WTC11 (cell line): Measurements from ENCODE around the gene MPP1. TPM values are rescaled to one million over a fixed set of nuclear protein-coding genes. Genes with fewer than 3 reads are reported as not detected.
A peak's percentile ranks its signal among the peaks of the same experiment; 100 is the strongest.
"Not testable (repeated sequence)": the region's sequence is repeated elsewhere in the genome, so short reads cannot be mapped to it uniquely, and the experiment has no call there.

Experiments used
- ATAC-seq: fragments of 200-7000 bp; cut with Tn5 transposase; 2 replicates; pipeline ENCODE4 v1.10.0; 2021; ENCODE audit warnings: mild to moderate bottlenecking, moderate library complexity
- CTCF ChIA-PET: fragments of 300-600 bp; sonication (Branson Sonifier 250); formaldehyde crosslinking; loops from one replicate; lab custom pipeline; 2021; ENCODE audit warnings: antibody characterized with exemption; lab: Charles Lee
- POLR2A ChIA-PET: fragments of 350-600 bp; sonication (Branson Sonifier 250); formaldehyde crosslinking; loops from one replicate; lab custom pipeline; 2021; ENCODE audit warnings: antibody characterized with exemption; lab: Charles Lee
- DNase-seq: peaks from one replicate; pipeline ENCODE4 v3.0.0; 2021; ENCODE audit warnings: low spot score
- H3K27ac Mint-ChIP-seq: 2 replicates; pipeline ENCODE4 v1.8.0; 2021; ENCODE audit warnings: mixed read lengths
- H3K27me3 Mint-ChIP-seq: 2 replicates; pipeline ENCODE4 v1.8.0; 2021; ENCODE audit warnings: low read depth, mild to moderate bottlenecking, moderate library complexity, mixed read lengths
- H3K36me3 Mint-ChIP-seq: 2 replicates; pipeline ENCODE4 v1.8.0; 2021; ENCODE audit warnings: mixed read lengths
- H3K4me1 Mint-ChIP-seq: 2 replicates; pipeline ENCODE4 v1.8.0; 2022; ENCODE audit warnings: mixed read lengths
- H3K4me3 Mint-ChIP-seq: 2 replicates; pipeline ENCODE4 v1.8.0; 2021; ENCODE audit warnings: mild to moderate bottlenecking, moderate library complexity, mixed read lengths
- H3K9me3 Mint-ChIP-seq: 2 replicates; pipeline ENCODE4 v1.8.0; 2021; ENCODE audit warnings: mixed read lengths
- ELF4 ChIP-seq: sonication (generic); formaldehyde crosslinking; IDR thresholded peaks from 2 replicates; pipeline ENCODE4 v1.8.1; 2022; ENCODE audit warnings: low read depth, mild to moderate bottlenecking, moderate library complexity, missing genetic modification reagents
- ERG ChIP-seq: fragments of 250-450 bp; sonication (Bioruptor Pico); IDR thresholded peaks from 2 replicates; pipeline ENCODE4 v1.8.0; 2021; ENCODE audit warnings: mild to moderate bottlenecking
- FOXP4 ChIP-seq: sonication (generic); formaldehyde crosslinking; IDR thresholded peaks from 2 replicates; pipeline ENCODE4 v1.8.0; 2022; ENCODE audit warnings: mild to moderate bottlenecking, missing genetic modification reagents
- GRHL2 ChIP-seq: fragments of 250-450 bp; sonication (Bioruptor Pico); IDR thresholded peaks from 2 replicates; pipeline ENCODE4 v1.8.0; 2022; ENCODE audit warnings: mild to moderate bottlenecking, moderate library complexity; ENCODE audit not compliant: insufficient replicate concordance, severe bottlenecking
- HMGA2 ChIP-seq: fragments of 250-450 bp; sonication (Bioruptor Pico); IDR thresholded peaks from 2 replicates; pipeline ENCODE4 v1.4.0; 2021; ENCODE audit warnings: mild to moderate bottlenecking, moderate library complexity
- JAZF1 ChIP-seq: fragments of 250-450 bp; sonication (Bioruptor Pico); IDR thresholded peaks from 2 replicates; pipeline ENCODE4 v1.9.0; 2021; ENCODE audit warnings: moderate library complexity, mild to moderate bottlenecking, inconsistent platforms
- NFE2L1 ChIP-seq: sonication (generic); formaldehyde crosslinking; IDR thresholded peaks from 2 replicates; pipeline ENCODE4 v1.8.1; 2023; ENCODE audit warnings: missing genetic modification reagents
- NR1H2 ChIP-seq: sonication (generic); formaldehyde crosslinking; IDR thresholded peaks from 2 replicates; pipeline ENCODE4 v1.9.0; 2021; ENCODE audit warnings: mild to moderate bottlenecking, moderate library complexity, missing genetic modification reagents
- SOX15 ChIP-seq: fragments of 250-450 bp; sonication (Bioruptor Pico); IDR thresholded peaks from 2 replicates; pipeline ENCODE4 v1.9.0; 2021; ENCODE audit warnings: mild to moderate bottlenecking
- TP53 ChIP-seq: sonication (generic); formaldehyde crosslinking; IDR thresholded peaks from 2 replicates; pipeline ENCODE4 v1.8.1; 2023; ENCODE audit warnings: mild to moderate bottlenecking, missing genetic modification reagents
- USF1 ChIP-seq: sonication (generic); formaldehyde crosslinking; IDR thresholded peaks from 2 replicates; pipeline ENCODE4 v1.8.0; 2022; ENCODE audit warnings: mild to moderate bottlenecking, missing genetic modification reagents
- ZMAT4 ChIP-seq: fragments of 250-450 bp; sonication (Bioruptor Pico); IDR thresholded peaks from 2 replicates; pipeline ENCODE4 v1.9.0; 2021; ENCODE audit warnings: mild to moderate bottlenecking
- ZNF219 ChIP-seq: sonication (generic); formaldehyde crosslinking; IDR thresholded peaks from 2 replicates; pipeline ENCODE4 v1.8.0; 2023; ENCODE audit warnings: missing genetic modification reagents, mild to moderate bottlenecking, borderline replicate concordance
- ZNF232 ChIP-seq: sonication (generic); formaldehyde crosslinking; IDR thresholded peaks from 2 replicates; pipeline ENCODE4 v1.8.0; 2022; ENCODE audit warnings: mild to moderate bottlenecking, missing genetic modification reagents
- ZNF263 ChIP-seq: sonication (generic); formaldehyde crosslinking; IDR thresholded peaks from 2 replicates; pipeline ENCODE4 v1.8.1; 2022; ENCODE audit warnings: low read depth, mild to moderate bottlenecking, moderate library complexity, missing genetic modification reagents
- ZNF317 ChIP-seq: sonication (generic); formaldehyde crosslinking; IDR thresholded peaks from 2 replicates; pipeline ENCODE4 v1.8.1; 2023; ENCODE audit warnings: low read depth, mild to moderate bottlenecking, moderate library complexity, missing genetic modification reagents, borderline replicate concordance
- ZNF512 ChIP-seq: sonication (generic); formaldehyde crosslinking; IDR thresholded peaks from 2 replicates; pipeline ENCODE4 v1.8.1; 2022; ENCODE audit warnings: missing genetic modification reagents, borderline replicate concordance
- ZSCAN18 ChIP-seq: fragments of 250-450 bp; sonication (Bioruptor Pico); IDR thresholded peaks from 2 replicates; pipeline ENCODE4 v2.1.2; 2022; ENCODE audit warnings: mild to moderate bottlenecking, moderate library complexity
- total RNA-seq: library from RNA; stranded (reverse); gene quantifications from 3 replicates; pipeline ENCODE4 v1.2.3, GENCODE V29; 2021

The MPP1 gene
- total RNA-seq, 1 experiment from 2014 or later, result 15.8 TPM

GRCh38 chrX:154821523-154821922, 16.2 kb upstream of the MPP1 start:
- peak overlapping the region; percentile 95 for H3K27ac Mint-ChIP-seq
- CTCF ChIA-PET, result interaction anchor here (0.6 to 1.5 kb wide), 2 partner anchors 16 to 73 kb away, joined by 3 to 5 read pairs; partner anchors contain the start of gene MPP1

GRCh38 chrX:154819771-154820341, 14.6 kb upstream of the MPP1 start:
- POLR2A ChIA-PET, result no interaction called here

More at GRCh38 chrX:154821523-154821922, 16.2 kb upstream of the MPP1 start:
- POLR2A ChIA-PET, result no interaction called here
- no peaks in the 10 kb centered on the region for H3K27me3 Mint-ChIP-seq
- DNase-seq, result no peak
- no peak for ATAC-seq
- H3K4me1 Mint-ChIP-seq, result peaks cover 39% of the 10 kb centered on the region
- peaks cover 5% of the 10 kb centered on the region; the same call in 1 of the 2 replicates for H3K9me3 Mint-ChIP-seq
- TF ChIP-seq HMGA2 (CRISPR knock-in tag) (no peak), NR1H2 (CRISPR knock-in tag) (no peak), ZMAT4 (CRISPR knock-in tag) (no peak), ZNF232 (CRISPR knock-in tag) (no peak), ZNF263 (no peak), NFE2L1 (CRISPR knock-in tag) (no peak)
- TF ChIP-seq, all 79 proteins: peak for 0
- Mint-ChIP-seq H3K36me3 (peaks cover 6% of the 10 kb centered on the region), H3K4me3 (no peak overlapping the region)

GRCh38 chrX:154818916-154819770, 13.9 kb upstream of the MPP1 start:
- Mint-ChIP-seq H3K36me3 (peaks cover 10% of the 10 kb centered on the region), H3K9me3 (peaks cover 8% of the 10 kb centered on the region), H3K27me3 (no peaks in the 10 kb centered on the region), H3K27ac (peak overlapping the region; percentile 63; the same call in 1 of the 2 replicates), H3K4me1 (peaks cover 42% of the 10 kb centered on the region), H3K4me3 (no peak overlapping the region; the same call in 1 of the 2 replicates)
- ChIA-PET CTCF (no interaction called here), POLR2A (no interaction called here)
- DNase-seq (no peak), ATAC-seq (no peak)
- TF ChIP-seq GRHL2 (CRISPR knock-in tag), result no peak
- no peak for TF ChIP-seq ERG (CRISPR knock-in tag)
- no peak for TF ChIP-seq ZNF317 (CRISPR knock-in tag)
- no peak for TF ChIP-seq ELF4 (CRISPR knock-in tag)
- TF ChIP-seq FOXP4 (CRISPR knock-in tag), result no peak
- TF ChIP-seq ZNF232 (CRISPR knock-in tag), result no peak
- TF ChIP-seq USF1 (CRISPR knock-in tag), result no peak
- no peak for TF ChIP-seq ZSCAN18
- TF ChIP-seq JAZF1 (CRISPR knock-in tag), result no peak
- TF ChIP-seq TP53 (CRISPR knock-in tag), result no peak
- TF ChIP-seq SOX15 (CRISPR knock-in tag), result no peak
- TF ChIP-seq ZNF512 (CRISPR knock-in tag), result no peak

More at GRCh38 chrX:154819771-154820341, 14.6 kb upstream of the MPP1 start:
- Mint-ChIP-seq H3K9me3 (peaks cover 8% of the 10 kb centered on the region), H3K27me3 (no peaks in the 10 kb centered on the region), H3K27ac (peak overlapping the region; percentile 95), H3K4me1 (peaks cover 39% of the 10 kb centered on the region)
- no peak for DNase-seq
- CTCF ChIA-PET, result no interaction called here
- TF ChIP-seq ZNF219 (CRISPR knock-in tag), result no peak
- TF ChIP-seq, all 79 proteins: peak for 0
- H3K36me3 Mint-ChIP-seq, result peaks cover 10% of the 10 kb centered on the region
- peak overlapping the region; percentile 36 for H3K4me3 Mint-ChIP-seq
- ATAC-seq, result peak; percentile 61

- peaks cover 55% of the 10 kb centered on the region for H3K4me1 Mint-ChIP-seq
- POLR2A ChIA-PET, result not testable (repeated sequence)
These were observed 11.8 kb upstream of the MPP1 start for GRCh38 chrX:154817048-154817618.

More at GRCh38 chrX:154817048-154817618, 11.8 kb upstream of the MPP1 start:
- H3K4me3 Mint-ChIP-seq, H3K27ac Mint-ChIP-seq, ATAC-seq, H3K27me3 Mint-ChIP-seq, H3K9me3 Mint-ChIP-seq, DNase-seq, H3K36me3 Mint-ChIP-seq, CTCF ChIA-PET: not testable (repeated sequence)
